Activated CD8-positive, alpha-beta memory T cell treated with anti-CD3 and anti-CD28 coated beads for 48 hours (primary cell): ENCODE measurements around the gene MACROD1.
"Not testable (repeated sequence)": the region's sequence is repeated elsewhere in the genome, so short reads cannot be mapped to it uniquely, and the experiment has no call there.

Experiments used
- DNase-seq, 3 experiments: peaks; one replicate each; pipeline ENCODE4 v3.0.0-alpha.2; 2020; ENCODE audit warnings: low read depth in 2 of 3, low spot score in 2 of 3

Gene MACROD1

GRCh38 chr11:63969461-63969860 is 196.5 kb downstream of the MACROD1 start:
- no peak for DNase-seq

GRCh38 chr11:63966444-63966843 is 199.5 kb downstream of the MACROD1 start:
- DNase-seq, result no peak

- DNase-seq, result not testable (repeated sequence)
These were observed 202.0 kb downstream of the MACROD1 start for GRCh38 chr11:63963895-63964294.

GRCh38 chr11:63961608-63962412 is 204.1 kb downstream of the MACROD1 start:
- DNase-seq, result no peak

- DNase-seq, result no peak
These were observed 207.9 kb downstream of the MACROD1 start for GRCh38 chr11:63958008-63958407.

GRCh38 chr11:63952570-63952969 is 213.3 kb downstream of the MACROD1 start:
- no peak for DNase-seq

GRCh38 chr11:63951779-63952536 is 214.0 kb downstream of the MACROD1 start:
- DNase-seq, result no peak
